Right lobe of liver (tissue), 4 donors: ENCODE results near the gene MX2.

Source experiments
- POLR2A ChIP-seq: fragments of 450-650 bp; IDR thresholded peaks from one replicate; pipeline ENCODE4 v1.6.1; 2017; ENCODE audit warnings: antibody characterized with exemption, mild to moderate bottlenecking
- TF ChIP-seq, protein P1 (sequence below), 4 donors: fragments of 200-600 bp in 3 of 4; fragments of 450-650 bp in 1 of 4; IDR thresholded peaks; one replicate each; pipeline versions ENCODE4 v1.5.1 to v1.8.0; 2016 to 2022; ENCODE audit warnings: antibody characterized with exemption in 4 of 4, mild to moderate bottlenecking in 2 of 4
- donor health status: DM: no; HTN: no; CAD: no.
- donor health status: DM: no; HTN: no; CAD: no.
- donor health status: DM: no; HTN: yes; CAD: no.

GRCh38 chr21:41319273-41319672 lies 42.6 kb upstream of the MX2 start:
- TF ChIP-seq, protein P1, sequence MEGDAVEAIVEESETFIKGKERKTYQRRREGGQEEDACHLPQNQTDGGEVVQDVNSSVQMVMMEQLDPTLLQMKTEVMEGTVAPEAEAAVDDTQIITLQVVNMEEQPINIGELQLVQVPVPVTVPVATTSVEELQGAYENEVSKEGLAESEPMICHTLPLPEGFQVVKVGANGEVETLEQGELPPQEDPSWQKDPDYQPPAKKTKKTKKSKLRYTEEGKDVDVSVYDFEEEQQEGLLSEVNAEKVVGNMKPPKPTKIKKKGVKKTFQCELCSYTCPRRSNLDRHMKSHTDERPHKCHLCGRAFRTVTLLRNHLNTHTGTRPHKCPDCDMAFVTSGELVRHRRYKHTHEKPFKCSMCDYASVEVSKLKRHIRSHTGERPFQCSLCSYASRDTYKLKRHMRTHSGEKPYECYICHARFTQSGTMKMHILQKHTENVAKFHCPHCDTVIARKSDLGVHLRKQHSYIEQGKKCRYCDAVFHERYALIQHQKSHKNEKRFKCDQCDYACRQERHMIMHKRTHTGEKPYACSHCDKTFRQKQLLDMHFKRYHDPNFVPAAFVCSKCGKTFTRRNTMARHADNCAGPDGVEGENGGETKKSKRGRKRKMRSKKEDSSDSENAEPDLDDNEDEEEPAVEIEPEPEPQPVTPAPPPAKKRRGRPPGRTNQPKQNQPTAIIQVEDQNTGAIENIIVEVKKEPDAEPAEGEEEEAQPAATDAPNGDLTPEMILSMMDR (IDR thresholded peaks at IDR 0.05): no peak
- no peak for TF ChIP-seq POLR2A
